ENCODE results near the gene RALA.
"Not testable (repeated sequence)": the region's sequence is repeated elsewhere in the genome, so short reads cannot be mapped to it uniquely, and the experiment has no call there.

The RALA gene

GRCh38 chr7:39637963-39638485 lies 14.7 kb downstream of the RALA start:
- FAIRE-seq (peak; percentile 12), DNase-seq (ENCODE audit: extremely low spot score, insufficient read length, low read depth) (no peak)

- DNase-seq (ENCODE audit: extremely low spot score, insufficient read length, low read depth) (no peak), FAIRE-seq (no peak)
Observed at GRCh38 chr7:39642896-39643295, 19.5 kb downstream of the RALA start.

- DNase-seq (ENCODE audit: extremely low spot score, insufficient read length, low read depth) (no peak), FAIRE-seq (no peak)
Observed at GRCh38 chr7:39644170-39644569, 20.8 kb downstream of the RALA start.

- FAIRE-seq (peak; percentile 39), DNase-seq (ENCODE audit: extremely low spot score, insufficient read length, low read depth) (no peak)
Observed at GRCh38 chr7:39645482-39646407, 22.4 kb downstream of the RALA start.

- no peak for FAIRE-seq
- DNase-seq (ENCODE audit: extremely low spot score, insufficient read length, low read depth) = no peak
Observed at GRCh38 chr7:39647816-39648215, 24.4 kb downstream of the RALA start.

GRCh38 chr7:39650676-39651075 lies 27.3 kb downstream of the RALA start:
- no peak for FAIRE-seq
- DNase-seq (ENCODE audit: extremely low spot score, insufficient read length, low read depth) = no peak

GRCh38 chr7:39651265-39651664 lies 27.9 kb downstream of the RALA start:
- peak; percentile 18 for FAIRE-seq
- no peak for DNase-seq (ENCODE audit: extremely low spot score, insufficient read length, low read depth)

GRCh38 chr7:39656415-39656814 lies 33.0 kb downstream of the RALA start:
- FAIRE-seq (peak; percentile 31), DNase-seq (ENCODE audit: extremely low spot score, insufficient read length, low read depth) (no peak)

- no peak for FAIRE-seq
Observed at GRCh38 chr7:39659356-39660013, 36.1 kb downstream of the RALA start.

GRCh38 chr7:39661960-39662359 lies 38.6 kb downstream of the RALA start:
- DNase-seq (ENCODE audit: extremely low spot score, insufficient read length, low read depth) (no peak), FAIRE-seq (no peak)

More at GRCh38 chr7:39659356-39660013, 36.1 kb downstream of the RALA start:
- no peak for DNase-seq (ENCODE audit: extremely low spot score, insufficient read length, low read depth)

- FAIRE-seq = no peak
- no peak for DNase-seq (ENCODE audit: extremely low spot score, insufficient read length, low read depth)
Observed at GRCh38 chr7:39663263-39663662, 39.9 kb downstream of the RALA start.

- no peak for DNase-seq (ENCODE audit: extremely low spot score, insufficient read length, low read depth)
- no peak for FAIRE-seq
Observed at GRCh38 chr7:39664057-39664456, 40.7 kb downstream of the RALA start.

- FAIRE-seq (no peak), DNase-seq (ENCODE audit: extremely low spot score, insufficient read length, low read depth) (no peak)
Observed at GRCh38 chr7:39664585-39664984, 41.2 kb downstream of the RALA start.

- no peak for DNase-seq (ENCODE audit: extremely low spot score, insufficient read length, low read depth)
- no peak for FAIRE-seq
Observed at GRCh38 chr7:39666562-39666961, 43.2 kb downstream of the RALA start.

GRCh38 chr7:39667341-39667923 lies 44.1 kb downstream of the RALA start:
- FAIRE-seq (no peak), DNase-seq (ENCODE audit: extremely low spot score, insufficient read length, low read depth) (no peak)

- not testable (repeated sequence) for FAIRE-seq; DNase-seq (ENCODE audit: extremely low spot score, insufficient read length, low read depth)
Observed at GRCh38 chr7:39668280-39668679, 44.9 kb downstream of the RALA start.

GRCh38 chr7:39670052-39670451 lies 46.7 kb downstream of the RALA start:
- FAIRE-seq = no peak
- DNase-seq (ENCODE audit: extremely low spot score, insufficient read length, low read depth) = no peak

GRCh38 chr7:39670934-39671333 lies 47.6 kb downstream of the RALA start:
- FAIRE-seq (no peak), DNase-seq (ENCODE audit: extremely low spot score, insufficient read length, low read depth) (no peak)

- DNase-seq (ENCODE audit: extremely low spot score, insufficient read length, low read depth) = no peak
- FAIRE-seq = peak; percentile 60
Observed at GRCh38 chr7:39672176-39672575, 48.8 kb downstream of the RALA start.

GRCh38 chr7:39673868-39674267 lies 50.5 kb downstream of the RALA start:
- FAIRE-seq = no peak

GRCh38 chr7:39674406-39674805 lies 51.0 kb downstream of the RALA start:
- FAIRE-seq = no peak
- no peak for DNase-seq (ENCODE audit: extremely low spot score, insufficient read length, low read depth)

More at GRCh38 chr7:39673868-39674267, 50.5 kb downstream of the RALA start:
- DNase-seq (ENCODE audit: extremely low spot score, insufficient read length, low read depth) = no peak
